Colon (tissue), 2 donors: ENCODE results near the gene FHIP1B.

ENCODE experiments used
- FAIRE-seq: peaks from 2 replicates; lab custom pipeline; 2012; peaks lifted over from hg19 to GRCh38; lab: Jason Lieb, UNC
- donor health status: control.
- donor health status: control.

The FHIP1B gene

GRCh38 chr11:6238902-6239301, 4.5 kb upstream of the FHIP1B start, which contains the start of gene CNGA4:
Gene CNGA4, plus strand, starts transcription at chr11:6239089. Its CDS starts 118 bp downstream, at chr11:6239207.
- FAIRE-seq = no peak

- no peak for FAIRE-seq
These were observed 3.4 kb upstream of the FHIP1B start for GRCh38 chr11:6237761-6238302.

DNA sequence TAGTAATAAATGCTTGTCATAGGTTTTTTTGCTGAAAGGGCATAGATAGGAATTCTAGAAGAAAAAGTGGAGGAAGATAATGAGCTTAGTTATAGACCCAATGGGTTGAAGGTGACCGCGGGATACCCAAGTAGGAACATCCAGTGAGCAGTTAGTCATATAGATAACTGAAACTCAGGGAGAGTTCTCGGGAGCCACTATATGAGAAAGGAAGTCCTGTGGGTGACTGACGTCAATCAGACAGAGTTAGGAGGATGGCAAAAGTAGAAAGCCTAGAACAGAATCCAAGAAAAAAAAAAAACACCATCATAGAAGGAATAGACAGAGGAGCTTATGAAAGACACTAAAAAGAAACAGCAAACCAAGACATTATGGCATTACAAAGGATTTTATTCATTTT, 2.8 kb upstream of the FHIP1B start:
- FAIRE-seq = no peak

DNA sequence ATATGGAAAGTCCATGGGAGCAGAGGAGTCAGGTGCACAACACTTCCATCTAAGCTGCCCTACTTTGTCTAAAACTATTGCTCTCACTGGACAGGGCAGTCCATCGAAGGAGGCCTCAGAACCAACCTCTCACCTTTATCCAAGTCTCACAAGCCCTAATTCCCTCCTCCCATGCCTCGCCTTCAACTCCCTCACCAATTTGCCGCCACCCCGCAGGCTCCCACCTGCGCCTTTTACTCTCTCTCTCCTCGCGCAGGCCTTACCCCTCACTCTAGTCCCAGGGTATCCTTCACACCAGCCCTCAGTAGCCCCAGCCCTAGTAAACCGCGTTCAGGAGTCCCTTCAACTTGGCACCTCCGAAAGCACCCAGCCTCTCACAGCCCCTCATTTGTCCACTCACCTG, 451 bp downstream of the FHIP1B start:
- no peak for FAIRE-seq

- no peak for FAIRE-seq
These were observed 1.5 kb downstream of the FHIP1B start for GRCh38 chr11:6232899-6233298.

- FAIRE-seq = no peak
These were observed 4.5 kb downstream of the FHIP1B start for GRCh38 chr11:6229911-6230310.

- no peak for FAIRE-seq
These were observed 5.9 kb downstream of the FHIP1B start for GRCh38 chr11:6228520-6228919.

- no peak for FAIRE-seq
These were observed 8.5 kb downstream of the FHIP1B start for GRCh38 chr11:6225896-6226295.

GRCh38 chr11:6225024-6225423, 9.4 kb downstream of the FHIP1B start:
- no peak for FAIRE-seq

DNA sequence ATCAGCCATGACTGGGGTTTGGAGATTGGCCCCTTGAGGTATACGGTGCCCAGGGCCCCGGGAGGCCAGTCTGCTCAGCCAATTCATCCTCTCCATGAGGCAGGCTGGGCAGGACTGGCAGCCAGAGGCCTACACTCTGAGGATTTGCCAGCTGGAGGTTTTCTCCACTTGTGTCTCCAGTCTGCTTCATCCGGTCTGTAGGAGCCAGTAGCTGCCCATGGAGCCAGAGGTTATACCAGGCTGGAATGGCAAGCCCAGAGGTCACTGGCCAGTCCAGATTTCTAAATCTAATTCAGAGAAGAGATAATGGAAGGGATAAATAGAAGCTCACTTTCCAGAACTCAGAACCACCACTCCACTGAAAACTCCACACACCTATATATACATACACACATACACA, 10.0 kb downstream of the FHIP1B start:
- FAIRE-seq = no peak

DNA sequence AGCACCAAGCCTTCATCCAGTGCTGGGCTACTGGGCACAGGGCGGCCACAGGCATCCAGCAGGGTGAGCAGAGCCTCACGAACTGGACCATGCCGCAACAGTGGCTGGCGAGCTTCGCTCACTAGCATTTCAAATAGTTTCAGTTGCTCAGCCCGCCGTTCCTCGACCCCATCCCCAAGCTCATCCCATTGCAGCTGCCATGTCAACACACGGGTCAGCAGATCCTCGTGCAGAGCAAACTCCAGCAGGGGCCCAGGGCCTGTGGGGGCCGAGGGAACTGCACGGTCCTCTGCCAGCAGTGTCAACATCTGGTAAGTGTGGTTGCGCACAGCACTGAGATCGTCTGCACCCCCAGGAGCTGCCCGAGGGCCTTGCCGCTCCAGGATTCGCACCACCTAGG, 10.6 kb downstream of the FHIP1B start:
- FAIRE-seq = no peak

DNA sequence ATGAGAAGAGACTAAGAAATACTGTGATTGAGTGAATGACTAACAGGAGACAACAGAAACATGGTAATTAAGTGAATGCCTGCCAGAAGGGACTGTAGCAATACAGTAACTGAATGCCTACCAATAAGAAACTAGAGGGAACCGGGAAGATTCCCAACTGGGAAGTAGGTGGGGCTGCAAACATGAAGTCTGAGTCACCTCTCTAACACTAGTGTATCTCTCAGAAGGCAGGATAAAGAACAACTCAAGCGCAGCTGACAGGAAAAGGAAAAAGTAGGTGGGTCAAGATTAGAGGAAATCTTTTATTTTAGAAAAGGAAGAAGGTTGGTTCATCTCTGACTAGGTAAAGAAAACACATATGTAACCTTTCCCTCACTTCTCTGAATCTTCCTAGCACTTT, 15.1 kb downstream of the FHIP1B start:
- no peak for FAIRE-seq

GRCh38 chr11:6217722-6218121, 16.7 kb downstream of the FHIP1B start:
- FAIRE-seq = no peak

DNA sequence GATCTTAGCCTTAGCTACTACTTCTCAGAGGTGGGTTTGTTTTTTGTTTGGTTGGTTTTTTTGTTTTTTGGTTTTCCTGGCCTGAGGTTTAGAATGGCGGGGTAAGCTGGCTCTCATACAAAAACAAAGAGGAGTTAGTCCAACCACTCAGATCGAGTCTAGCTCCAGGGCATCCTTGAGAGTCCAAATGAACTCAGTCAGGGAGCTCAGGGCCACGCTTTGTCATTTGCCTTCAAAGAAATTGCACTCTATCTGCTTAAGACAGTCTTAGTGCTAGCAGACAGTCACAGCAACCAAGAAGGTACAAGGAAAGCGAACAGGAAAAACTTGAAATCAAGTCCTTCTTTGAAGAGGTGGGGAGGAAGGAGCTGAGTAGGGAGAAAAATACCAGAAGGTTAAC, 17.9 kb downstream of the FHIP1B start:
- no peak for FAIRE-seq

DNA sequence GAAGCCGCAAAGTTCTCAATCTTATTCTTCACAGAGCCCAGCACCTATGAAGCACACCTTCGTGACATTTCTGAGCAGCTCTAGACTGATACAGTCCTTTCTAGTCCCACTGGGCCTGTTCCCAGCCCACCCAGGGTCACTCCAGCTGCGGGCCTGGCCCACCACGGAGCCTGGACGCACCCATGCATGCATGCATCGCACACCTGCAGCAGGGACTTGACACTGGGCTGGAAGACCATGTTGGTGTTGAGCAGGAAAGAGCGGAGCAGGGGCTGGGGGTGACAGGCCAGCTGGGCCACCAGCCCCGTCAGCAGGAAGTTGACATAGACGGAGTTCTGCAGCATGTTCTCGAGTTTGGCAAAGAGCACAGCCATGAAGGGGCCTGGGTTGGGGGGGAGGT, 19.9 kb downstream of the FHIP1B start:
- no peak for FAIRE-seq

GRCh38 chr11:6210274-6210955, 24.0 kb downstream of the FHIP1B start:
- FAIRE-seq = no peak

DNA sequence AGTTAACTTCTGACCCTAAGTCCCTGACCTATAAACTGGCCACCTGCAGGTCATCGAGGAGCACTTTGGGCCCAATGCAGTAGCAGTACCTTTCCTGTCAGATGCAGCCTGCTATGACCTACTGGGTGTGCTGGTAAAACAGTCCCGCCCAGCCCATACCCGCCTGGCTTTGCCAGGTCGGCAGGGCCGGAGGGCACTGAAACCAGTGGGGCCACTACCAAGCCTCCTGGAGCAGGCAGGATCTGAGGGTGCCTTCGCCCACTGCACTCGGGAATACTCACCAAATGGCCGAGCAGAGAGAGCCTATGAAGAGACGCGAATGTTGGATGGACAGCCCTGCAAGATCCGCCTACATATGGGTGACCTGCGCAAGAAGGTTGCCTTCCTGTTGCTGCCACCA, 24.6 kb downstream of the FHIP1B start:
- FAIRE-seq = no peak

- FAIRE-seq = no peak
These were observed 27.8 kb downstream of the FHIP1B start for GRCh38 chr11:6206456-6207180.

DNA sequence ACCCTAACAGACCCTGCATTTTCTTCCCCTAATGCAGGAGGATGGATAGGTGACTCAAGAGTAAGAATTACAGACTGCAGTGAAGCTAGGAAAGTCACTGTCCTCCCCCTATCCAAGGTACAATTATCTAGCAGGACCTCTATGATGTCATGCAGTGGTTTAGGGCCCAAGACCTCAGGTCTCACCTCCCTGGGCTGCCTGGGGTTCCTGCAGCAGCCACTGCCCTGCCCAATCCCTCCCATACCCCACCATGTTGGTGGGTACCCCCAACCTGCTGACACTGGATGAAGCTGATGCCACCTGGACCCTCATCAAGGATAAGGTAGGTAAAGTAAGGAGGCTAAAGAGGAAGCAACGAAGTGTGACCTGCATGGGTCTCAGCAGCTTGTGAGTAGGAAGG, 29.1 kb downstream of the FHIP1B start, which contains the start of gene C11orf42:
C11orf42 (plus strand) TSS at position 192 of the 400 bp plus-strand sequence; CDS start at position 251, 59 bp downstream.
- FAIRE-seq = no peak

GRCh38 chr11:6204706-6205105, 29.7 kb downstream of the FHIP1B start:
- FAIRE-seq = no peak

- FAIRE-seq = no peak
These were observed 31.1 kb downstream of the FHIP1B start for GRCh38 chr11:6203327-6203726.

DNA sequence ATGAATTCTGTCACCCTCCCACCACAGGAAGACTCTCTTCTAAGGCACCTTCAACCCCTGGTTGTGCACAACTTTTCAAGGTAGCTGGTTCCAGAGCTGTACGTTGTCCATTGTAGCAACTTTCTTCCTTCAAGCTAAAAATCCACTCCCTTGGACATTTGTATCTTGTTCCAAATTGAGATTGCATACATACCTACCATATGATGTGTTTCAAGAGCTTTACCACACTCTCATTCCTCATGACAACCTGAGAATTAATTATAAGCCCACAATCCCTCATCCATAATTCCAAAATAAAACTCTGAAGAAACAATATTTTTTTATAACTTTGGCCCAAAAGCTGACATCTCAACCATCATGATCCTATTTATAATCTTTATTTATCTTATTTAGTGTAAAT, 32.4 kb downstream of the FHIP1B start:
- FAIRE-seq = no peak

- FAIRE-seq = no peak
These were observed 33.0 kb downstream of the FHIP1B start for GRCh38 chr11:6201481-6201880.
